T-helper 2 cell (primary cell): ENCODE measurements around the gene SORL1.
"Not testable (repeated sequence)": the region's sequence is repeated elsewhere in the genome, so short reads cannot be mapped to it uniquely, and the experiment has no call there.

ENCODE experiments used
- DNase-seq, 5 experiments: peaks; one replicate each; pipeline versions ENCODE4 v3.0.0 to v3.0.0-alpha.2; 2012 to 2022

Gene SORL1

DNA sequence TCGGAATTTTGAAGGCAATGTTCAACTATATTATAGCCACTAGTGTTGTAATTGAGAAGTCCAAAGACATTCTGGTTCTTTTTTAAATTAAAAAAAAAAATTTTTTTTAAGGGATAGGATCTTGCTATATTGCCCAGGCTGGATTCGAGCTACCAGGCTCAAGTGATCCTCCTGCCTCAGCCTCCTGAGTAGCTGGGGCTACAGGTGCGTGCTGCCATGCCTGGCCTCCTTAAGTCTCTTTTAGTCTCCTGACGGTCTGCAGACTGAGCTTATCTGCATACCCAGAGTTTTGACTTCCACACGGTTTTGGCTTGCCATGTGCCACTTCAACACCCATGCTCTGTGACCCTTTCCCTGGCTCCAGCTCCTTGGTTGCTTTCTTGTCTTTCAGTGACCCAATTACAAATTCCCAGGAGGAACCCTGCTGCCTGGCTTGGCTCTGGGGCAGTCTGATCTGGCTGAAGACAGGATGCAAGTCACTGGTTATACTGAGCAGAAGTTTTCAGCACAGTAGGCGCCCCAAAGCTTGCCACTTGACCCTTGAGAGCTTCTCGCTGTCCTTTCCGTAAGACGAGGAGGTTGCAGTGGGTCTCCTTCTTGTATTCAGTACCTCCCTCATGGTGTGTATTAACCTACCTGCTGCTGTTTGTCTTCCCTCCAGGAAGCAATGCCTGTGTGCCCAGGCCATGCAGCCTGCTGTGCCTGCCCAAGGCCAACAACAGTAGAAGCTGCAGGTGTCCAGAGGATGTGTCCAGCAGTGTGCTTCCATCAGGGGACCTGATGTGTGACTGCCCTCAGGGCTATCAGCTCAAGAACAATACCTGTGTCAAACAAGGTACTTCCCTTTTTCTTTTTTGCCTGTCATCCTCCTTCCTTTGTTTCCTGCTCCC is 114.4 kb downstream of the SORL1 start:
- no peak for DNase-seq

DNA sequence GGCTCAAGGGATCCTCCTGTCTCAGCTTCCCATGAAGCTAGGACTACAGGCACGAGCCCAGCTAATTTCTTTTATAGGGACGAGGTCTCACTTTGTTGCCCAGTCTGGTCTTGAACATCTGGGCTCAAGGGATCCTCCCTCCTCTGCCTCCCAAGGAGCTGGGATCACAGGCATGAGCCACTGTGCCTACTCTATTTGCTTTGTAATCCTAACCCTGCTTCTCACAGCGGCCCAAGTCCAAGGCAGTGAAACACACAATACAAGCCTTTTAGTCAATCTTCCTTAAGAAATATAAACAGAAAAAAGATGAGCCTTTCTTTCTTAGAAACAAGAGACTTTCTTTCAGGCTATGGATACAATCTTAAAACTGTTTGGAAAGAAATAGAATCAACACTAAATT is 115.9 kb downstream of the SORL1 start:
- DNase-seq, result no peak

DNA sequence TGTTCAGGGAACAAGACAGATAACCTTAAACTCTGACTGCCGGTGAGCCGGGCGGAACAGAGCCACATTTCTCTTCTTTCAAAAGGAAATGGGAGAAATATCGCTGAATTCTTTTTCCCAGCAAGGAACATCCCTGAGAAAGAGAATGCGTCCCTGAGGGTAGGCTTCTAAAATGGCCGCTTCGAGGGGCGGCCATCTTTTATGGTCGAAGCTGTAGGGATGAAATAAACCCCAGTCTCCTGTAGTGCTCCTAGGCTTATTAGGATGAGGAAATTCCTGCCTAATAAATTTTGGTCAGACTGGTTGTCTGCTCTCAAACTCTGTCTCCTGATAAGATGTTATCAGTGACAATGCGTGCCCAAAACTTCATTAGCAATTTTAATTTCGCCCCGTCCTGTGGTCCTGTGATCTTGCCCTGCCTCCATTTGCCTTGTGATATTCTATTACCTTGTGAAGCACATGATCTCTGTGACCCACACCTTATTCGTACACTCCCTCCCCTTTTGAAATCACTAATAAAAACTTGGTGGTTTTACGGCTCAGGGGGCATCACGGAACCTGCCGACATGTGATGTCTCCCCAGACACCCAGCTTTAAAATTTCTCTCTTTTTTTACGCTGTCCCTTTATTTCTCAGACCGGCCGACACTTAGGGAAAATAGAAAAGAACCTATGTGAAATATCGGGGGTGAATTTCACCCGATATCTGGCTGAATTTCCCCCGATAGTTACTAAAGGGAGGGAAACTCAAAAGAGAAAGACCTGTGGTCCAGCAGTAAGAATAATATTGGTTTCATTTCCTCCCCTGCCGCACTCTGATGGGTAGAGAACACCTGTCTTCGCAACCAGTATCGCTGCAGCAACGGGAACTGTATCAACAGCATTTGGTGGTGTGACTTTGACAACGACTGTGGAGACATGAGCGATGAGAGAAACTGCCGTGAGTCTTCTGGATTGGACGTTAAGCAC is 117.5 kb downstream of the SORL1 start:
- DNase-seq, result not testable (repeated sequence)

DNA sequence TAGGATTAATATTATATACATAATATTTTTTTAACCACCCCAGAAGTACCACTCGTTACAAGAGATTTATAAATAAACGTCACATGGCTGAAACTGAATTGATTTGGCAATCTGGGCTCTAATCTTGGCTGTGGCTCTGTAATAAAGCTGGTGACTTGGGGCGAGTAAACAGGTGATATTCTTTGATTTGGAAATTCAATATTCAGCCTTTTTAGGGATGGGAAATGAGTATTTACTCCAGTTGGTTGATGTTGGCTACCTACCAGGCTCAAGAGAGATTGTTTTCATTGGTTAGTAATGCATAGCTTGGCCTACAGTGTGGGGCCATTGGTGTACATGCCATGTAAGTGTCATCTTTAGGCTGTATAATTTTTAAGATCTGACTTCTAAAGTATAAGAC is 118.3 kb downstream of the SORL1 start:
- no peak for DNase-seq

DNA sequence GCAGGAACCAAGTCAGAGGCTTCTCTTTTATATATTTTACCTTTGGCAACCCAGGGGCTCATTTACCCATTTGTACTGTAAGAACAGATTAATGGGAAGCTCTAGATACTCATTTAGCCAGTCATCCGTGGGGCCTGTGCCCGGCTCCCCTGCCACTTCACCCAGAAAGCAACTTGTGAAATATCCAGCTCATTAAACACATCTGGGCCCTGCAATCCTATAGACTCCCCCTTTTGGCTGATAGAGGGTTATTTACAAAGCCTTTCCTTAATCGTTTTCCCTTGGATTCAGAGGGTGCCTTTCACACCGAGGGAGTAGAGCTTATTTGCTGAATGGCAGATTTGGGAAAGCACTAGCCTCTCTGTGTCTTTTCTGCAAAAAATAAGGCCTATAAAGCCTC is 119.4 kb downstream of the SORL1 start:
- no peak for DNase-seq

DNA sequence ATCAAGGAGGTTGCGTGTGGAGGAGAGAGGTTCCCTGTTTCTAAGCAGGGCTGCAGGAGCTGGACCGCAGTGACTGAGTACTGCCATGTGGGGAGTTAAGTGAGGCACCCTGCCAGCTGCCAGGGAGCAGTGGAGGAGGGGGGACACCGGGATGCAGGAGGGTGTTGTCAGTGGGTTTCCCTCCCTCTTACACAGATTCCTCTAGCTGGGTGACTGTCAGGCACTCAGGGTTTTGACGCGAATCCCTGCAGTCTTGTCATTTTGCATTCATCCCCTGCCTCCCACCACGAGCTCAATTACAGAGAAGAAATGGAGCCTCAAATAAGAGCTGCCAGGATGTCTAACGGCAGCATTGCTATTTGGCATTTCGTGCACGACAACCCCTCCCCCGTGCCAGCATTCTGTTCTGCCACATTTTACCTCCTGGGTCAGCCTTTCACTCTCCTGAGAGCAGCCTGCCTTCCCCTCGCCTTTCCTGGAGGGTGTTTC is 120.5 kb downstream of the SORL1 start:
- DNase-seq, result no peak

DNA sequence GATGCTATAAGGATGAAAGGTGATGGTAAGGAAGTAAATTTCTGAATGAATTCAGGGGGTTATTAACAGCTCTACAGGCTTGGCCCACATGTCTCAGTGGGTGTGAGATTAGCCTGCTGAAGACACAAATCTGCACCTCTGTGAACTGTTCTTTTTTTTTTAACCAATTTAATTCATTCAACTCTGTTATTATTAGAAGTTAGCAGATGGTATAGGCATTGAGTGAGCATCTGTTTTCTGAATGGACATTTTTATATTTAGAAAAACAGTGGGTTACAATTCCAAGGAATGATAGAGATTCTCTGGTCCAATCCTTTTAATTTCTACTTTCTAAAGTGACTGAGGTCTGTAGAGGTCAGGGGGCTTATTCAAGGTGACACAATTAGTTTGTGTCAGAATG is 122.7 kb downstream of the SORL1 start:
- DNase-seq, result no peak

DNA sequence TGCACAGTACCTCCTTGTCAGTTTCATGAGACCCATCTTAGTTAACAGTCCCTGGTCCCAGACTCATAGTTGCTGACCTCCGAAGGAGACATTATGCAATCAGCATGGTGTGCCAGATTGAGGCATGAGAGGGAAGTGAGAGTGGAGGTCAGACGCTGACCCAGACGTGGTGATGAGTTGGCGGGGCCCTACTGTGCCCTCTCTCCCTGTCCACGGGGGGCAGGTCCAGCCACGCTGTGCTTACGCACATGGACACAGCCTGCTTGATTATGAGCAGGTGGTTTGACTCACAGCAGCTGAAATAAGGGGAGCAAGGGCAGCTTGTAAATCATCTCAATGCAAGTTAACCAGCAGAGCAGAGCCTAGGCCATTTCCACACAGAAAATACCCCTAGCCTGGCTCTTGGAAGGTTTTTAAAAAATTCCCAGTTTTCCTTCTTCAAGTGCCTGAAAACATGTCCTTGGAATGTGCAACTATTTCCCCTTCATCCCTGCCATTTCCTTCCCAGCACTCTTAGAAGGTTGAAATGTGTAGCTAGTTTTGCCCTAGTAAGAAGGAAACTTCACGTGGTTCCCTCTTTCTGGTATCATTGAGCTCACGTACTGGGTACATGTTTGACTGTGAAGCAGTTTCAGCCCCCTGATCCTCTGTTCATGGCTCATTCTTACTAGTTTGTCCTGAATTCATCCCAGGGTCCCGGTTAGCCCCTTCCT is 123.3 kb downstream of the SORL1 start:
- DNase-seq, result no peak

DNA sequence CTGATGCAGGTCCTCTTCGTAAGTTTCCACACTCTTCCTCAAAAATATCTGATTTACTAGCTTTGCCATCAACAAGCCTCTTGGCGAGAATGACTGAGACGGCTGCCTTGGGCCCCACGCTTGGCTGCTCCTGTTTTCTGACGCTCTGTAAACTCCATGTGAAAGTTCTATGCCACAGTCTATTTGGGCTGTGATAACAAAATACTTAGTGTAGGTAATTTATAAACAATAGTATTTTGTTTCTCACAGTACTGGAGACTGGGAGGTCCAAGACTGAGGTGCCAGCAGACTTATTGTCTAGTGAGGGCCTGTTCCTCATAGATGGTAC is 123.8 kb downstream of the SORL1 start:
- no peak for DNase-seq

DNA sequence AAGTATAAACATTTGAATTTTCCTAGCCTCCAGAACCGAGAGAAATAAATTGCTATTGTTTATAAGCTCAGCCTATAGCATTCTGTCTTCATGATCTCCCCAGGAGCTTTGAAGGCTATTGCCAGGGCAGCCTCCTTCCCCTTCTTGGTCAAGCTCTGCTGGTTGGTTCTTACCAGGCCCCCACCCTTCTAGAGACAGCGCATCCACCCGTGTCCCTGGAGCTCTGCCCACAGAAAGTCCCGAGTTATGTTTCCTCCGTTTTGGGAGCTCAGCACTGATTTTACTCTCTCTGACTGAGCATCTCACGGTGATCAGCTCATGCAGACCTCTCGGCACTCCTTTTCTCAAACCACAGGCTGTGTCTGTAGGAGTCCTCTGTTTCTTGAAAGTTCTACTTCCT is 124.4 kb downstream of the SORL1 start:
- no peak for DNase-seq

DNA sequence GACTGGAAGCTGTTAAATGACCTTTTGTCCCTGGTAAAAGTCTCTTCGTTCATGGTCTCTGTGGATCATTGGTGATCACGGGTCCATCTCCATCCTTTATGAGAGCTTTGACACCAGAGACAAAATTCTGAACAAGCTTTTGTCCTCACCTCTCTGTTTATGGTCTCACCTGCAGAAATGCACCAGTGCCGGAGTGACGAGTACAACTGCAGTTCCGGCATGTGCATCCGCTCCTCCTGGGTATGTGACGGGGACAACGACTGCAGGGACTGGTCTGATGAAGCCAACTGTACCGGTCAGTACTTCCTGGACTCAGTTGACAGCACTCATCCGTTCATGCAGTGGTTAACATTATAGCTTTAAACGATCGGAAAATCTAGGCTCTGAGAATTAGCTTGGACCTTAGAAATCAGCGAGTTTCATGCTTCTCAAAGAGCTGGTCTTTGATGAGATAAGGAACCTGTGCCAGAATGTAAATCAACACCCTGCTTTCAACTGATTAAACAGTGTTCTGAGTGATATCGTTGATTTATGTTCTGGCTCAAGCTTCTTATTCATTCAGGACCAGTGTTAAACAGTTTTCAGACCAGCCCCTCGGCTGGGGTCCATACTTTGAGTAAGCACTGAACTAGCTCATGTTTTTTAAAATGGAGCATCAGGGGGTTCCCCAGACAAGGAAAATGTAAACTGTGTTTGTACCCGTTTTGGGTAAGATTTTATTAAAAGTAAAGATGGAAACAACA is 125.2 kb downstream of the SORL1 start:
- no peak for DNase-seq

DNA sequence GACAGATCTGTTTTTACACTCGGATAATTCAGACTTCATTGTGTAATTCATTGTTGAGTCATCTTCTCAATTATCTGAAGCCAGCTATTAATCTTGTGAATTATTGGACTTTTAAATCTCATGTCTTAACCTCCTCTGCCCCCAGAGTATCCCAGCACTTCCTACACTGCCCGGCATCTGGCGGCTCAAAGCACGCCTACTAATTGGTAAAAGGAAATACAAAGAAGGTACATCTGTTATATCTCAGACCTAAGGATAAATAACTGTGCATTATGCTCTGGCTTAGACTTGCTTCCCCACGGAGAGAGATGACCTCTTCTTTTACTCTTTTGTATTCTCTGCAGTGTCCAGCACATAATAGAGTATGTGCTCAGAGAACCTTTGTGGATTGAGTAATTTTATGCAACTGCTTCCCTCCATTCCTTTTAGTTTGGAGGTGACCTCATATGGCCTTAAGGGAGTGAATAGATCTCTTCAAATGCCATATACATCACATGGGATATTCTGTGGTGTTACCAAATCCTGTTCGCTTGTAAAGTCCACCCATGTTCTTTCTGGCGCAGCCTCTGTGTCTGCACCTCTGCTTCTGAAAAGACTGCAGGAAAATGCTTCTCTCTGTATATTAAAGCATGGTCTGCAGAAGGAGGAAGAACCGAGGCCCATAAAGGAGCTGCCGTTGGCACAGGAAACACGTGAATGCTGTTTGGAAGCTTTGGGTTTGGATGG is 126.3 kb downstream of the SORL1 start:
- no peak for DNase-seq

DNA sequence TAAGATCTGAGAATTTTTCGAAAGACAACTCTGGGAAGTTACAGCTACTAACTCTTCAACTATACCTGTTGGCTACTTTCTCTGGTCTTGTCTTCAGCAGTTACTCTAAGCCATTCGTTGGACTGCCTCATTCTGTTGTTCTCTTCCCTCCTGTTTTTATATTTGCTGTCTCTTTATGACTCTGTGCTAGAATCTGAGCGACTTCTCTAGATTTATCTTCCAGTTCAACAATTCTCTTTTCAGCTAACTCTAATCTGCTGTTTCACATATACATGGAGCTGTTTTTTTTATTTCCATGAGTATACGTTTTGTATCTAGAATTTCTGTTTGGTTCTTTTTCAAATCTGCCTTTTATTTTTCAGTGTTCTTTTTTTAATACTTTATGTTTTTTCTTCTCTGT is 128.0 kb downstream of the SORL1 start:
- DNase-seq, result no peak

DNA sequence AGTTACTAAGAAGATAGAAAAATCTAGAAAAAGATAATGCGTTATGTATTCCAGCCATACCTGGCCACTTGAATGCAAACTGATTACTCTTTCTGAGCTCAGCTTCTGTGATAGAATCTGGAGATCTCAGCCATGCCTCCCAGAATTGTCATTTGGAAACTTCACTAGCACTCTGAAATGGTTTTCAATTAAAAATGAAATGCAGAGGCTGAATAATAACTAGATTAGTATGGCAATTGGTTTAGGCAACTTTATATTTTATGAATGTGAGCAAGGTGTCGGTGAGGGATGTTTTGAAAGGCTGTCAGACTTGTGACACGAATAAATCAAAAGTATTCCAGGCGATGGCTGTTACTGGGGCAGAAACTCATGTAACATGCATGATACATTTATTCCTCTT is 129.5 kb downstream of the SORL1 start:
- DNase-seq, result peak in 1 of 5 experiments; percentile 59

DNA sequence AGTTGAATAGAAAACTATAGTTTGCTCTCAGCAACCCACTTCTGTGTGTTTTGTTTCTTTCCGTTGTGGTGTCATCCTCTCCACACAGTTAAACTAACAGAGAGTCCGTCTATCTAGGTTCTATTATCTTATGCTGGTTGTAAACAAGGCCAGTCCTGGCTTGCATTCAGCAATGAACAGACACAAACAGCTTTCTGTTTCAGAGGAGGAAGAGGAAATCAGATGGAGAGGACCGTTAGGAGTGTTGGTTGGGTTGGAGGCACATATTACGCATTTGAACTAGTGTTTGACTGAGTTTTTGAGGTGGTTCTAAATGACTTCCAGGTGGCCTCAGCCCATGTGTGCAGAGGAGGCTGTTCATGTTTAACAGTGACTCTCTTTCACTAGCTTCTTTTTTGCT is 130.2 kb downstream of the SORL1 start:
- peak in 2 of 5 experiments; percentile 15 to 88 for DNase-seq

DNA sequence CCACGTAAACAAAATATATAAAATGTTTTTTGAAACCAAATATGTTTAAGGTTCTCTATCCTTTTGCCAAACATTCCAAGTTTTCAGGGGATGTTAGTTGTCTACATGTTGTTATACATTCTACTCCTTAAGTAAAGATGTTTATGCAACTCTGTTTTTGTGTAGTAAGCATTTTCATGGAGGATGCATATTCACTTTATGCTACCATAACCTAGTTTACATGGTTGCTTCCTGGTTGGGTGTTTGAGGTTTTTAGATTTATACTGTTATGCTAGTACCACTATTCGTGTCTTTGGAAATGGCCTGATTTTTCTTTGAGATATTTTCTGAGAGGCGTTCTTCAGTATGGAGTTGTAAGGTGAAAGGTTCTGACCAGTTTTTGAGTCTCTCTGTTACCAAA is 131.7 kb downstream of the SORL1 start:
- peak in 2 of 5 experiments; percentile 9 to 64 for DNase-seq

DNA sequence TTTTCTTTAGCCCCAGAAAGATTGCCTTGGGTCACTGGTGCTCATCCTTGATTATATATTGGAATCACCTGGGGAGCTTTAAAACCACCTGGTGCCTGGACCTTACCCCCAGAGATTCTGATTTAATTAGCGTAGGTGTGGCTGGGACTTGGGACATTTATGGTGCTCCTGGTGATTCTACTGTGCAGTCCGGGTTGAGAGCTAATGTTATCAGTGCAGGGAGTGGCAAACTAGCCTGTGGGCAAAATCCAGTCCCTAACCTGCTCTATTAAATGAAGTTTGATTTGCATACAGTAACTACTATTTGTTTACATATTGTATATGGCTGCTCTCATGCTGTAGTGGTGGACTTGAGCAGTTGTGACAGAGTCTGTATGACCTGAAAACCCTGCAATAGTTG is 134.6 kb downstream of the SORL1 start:
- no peak for DNase-seq

DNA sequence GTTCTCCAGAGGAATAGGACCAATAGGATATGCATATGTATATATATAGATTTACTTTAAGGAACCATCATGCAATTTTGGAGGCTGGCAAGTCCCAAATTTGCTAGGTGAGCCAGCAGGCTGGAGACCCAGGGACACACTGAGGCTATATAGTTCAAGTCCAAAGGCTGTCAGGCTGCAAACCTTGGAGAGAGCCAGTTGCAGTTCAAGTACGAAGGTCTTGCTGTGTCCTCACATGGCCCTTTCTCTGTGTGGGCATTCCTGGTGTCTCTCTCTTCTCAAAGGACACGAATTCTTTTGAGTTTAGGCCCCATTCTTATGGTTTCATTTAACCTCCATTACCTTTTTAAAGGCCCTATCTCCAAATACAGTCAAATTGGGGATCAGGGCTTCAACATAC is 135.1 kb downstream of the SORL1 start:
- DNase-seq, result no peak

DNA sequence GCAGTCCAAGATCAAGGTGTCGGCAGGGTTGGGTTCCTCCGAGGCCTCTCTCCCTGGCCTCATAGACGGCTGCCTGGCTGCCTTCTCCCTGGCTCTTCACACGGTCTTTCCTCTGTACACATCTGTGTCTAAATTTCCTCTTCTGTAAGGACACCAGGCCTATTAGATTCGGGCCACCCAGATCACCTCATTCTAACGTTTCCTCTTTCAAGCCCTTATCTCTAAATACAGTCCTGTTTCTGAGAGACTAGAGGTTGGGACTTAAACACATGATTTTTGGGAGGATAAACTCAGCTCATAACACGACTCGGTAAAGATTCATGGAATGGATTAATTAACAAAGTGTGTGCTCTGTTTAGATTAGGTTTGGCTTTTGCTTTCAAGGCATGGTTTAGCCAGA is 136.6 kb downstream of the SORL1 start:
- DNase-seq, result no peak

DNA sequence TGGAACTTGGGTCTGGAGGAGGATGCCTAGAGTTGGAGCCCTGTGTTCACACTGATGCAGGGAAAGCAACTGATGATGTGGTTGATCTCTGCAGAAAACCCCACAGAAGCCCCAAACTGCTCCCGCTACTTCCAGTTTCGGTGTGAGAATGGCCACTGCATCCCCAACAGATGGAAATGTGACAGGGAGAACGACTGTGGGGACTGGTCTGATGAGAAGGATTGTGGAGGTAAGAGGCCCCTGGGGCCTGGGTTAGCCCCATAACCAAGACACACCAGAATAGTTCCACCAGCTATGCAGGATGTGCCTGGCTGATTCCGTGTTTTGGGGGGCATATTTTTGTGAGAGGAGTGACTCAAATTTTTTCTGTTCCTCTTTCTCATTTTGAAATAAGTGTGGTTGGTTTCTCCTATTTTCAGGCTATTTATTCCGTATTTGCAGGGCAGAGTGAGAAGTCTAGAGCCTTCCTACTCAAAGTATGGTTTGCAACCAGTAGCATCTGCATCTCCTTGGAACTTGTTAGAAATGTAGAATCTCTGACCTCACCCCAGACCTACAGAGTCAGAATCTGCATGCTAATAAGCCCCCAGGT is 137.9 kb downstream of the SORL1 start:
- peak in 1 of 5 experiments; percentile 11 for DNase-seq

DNA sequence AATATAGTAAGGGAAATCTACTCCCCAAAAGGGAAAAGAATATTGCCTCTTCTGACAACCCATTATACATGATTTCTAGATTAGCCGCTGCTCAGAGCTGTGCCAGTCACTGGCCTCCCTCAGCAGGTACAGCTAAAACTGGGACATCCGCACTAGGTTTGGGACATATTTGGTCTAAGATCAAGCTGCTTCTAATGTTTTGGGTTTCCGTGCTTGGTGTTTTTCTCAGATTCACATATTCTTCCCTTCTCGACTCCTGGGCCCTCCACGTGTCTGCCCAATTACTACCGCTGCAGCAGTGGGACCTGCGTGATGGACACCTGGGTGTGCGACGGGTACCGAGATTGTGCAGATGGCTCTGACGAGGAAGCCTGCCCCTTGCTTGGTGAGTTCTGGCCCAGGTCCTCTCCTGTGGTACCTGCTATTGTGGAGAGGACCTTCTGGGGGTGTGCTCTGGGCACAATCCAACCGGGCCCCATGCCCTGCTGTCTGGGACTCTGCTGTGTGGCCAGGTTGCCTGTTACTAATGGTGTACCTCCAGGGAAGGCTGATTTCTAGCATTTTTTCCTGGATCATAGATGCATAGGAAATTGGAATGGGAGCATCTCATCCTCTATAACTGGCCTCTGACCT is 138.8 kb downstream of the SORL1 start:
- DNase-seq, result no peak
